Measurements from ENCODE around the gene ABCC6.
"Not testable (repeated sequence)": the region's sequence is repeated elsewhere in the genome, so short reads cannot be mapped to it uniquely, and the experiment has no call there.

DNA sequence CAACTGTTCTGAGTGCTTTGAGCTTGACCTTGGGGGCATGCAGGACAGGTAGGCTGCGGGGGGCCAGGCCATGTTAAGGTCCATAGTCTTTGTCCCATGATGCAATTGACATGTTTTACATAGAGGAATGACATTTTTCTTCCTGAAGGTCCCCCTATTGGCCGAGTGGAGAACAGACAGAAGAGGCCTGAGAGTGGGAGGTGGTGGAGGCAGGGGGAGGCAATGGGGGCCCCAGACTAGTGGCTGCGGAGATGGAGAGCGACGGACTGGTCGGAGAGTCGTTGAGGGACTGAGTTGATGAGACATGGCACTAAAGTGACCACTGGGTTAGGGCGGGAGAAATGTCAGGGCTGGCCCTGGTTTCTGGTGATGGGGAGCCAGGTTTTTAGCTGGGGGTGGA lies 48.4 kb upstream of the ABCC6 start:
- not testable (repeated sequence) for TF ChIP-seq CTCF (IDR thresholded peaks at IDR 0.05; ENCODE audit: insufficient read depth, low read depth, low read length); EZH2 (IDR thresholded peaks at IDR 0.05; ENCODE audit: insufficient read depth, low read length)

Measured in astrocyte (in vitro differentiated cells and primary cell).